ENCODE measurements around the gene CCT4.
A peak's percentile ranks its signal among the peaks of the same experiment; 100 is the strongest.

The CCT4 gene

DNA sequence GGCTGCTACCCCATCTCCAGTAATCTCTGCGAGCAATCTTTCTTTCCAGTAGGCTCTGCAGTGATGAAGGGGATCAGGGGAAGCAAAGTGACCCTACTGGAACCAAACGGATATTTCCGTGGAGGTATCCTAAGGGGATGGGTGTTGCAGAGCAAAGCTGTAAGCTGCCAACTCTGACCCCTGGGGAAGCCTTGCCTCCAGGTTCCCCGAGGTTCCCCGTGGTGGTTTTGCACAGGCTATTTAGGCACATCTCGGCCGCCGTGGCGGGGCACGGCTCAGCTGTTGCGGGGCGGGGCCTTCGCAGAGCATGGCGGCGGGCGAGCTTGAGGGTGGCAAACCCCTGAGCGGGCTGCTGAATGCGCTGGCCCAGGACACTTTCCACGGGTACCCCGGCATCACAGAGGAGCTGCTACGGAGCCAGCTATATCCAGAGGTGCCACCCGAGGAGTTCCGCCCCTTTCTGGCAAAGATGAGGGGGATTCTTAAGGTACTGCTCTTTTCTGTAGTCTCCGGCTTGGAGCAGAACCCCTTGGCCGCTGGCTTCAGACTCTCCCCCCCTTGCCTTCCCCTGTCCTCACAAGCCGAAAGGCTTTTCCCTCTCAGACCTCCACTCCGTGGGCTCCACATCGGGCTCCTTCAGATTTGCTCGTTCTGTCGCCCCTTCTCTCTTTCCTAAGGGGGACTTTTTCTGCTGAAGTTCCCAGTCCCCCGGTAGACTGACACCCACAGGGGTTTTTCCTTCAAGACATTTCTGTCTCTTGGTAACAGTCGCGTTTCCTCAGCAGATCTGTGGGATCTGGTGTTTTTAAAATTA lies 17.1 kb upstream of the CCT4 start, which contains the start of gene COMMD1:
COMMD1 (plus strand) TSS at position 303 of the 814 bp plus-strand sequence; CDS start at position 308, 5 bp downstream.
- no peak for TF ChIP-seq EZH2phosphoT487 (IDR thresholded peaks at IDR 0.05; ENCODE audit: borderline replicate concordance, low read length)
- TF ChIP-seq, protein P1, sequence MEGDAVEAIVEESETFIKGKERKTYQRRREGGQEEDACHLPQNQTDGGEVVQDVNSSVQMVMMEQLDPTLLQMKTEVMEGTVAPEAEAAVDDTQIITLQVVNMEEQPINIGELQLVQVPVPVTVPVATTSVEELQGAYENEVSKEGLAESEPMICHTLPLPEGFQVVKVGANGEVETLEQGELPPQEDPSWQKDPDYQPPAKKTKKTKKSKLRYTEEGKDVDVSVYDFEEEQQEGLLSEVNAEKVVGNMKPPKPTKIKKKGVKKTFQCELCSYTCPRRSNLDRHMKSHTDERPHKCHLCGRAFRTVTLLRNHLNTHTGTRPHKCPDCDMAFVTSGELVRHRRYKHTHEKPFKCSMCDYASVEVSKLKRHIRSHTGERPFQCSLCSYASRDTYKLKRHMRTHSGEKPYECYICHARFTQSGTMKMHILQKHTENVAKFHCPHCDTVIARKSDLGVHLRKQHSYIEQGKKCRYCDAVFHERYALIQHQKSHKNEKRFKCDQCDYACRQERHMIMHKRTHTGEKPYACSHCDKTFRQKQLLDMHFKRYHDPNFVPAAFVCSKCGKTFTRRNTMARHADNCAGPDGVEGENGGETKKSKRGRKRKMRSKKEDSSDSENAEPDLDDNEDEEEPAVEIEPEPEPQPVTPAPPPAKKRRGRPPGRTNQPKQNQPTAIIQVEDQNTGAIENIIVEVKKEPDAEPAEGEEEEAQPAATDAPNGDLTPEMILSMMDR (IDR thresholded peaks at IDR 0.05; ENCODE audit: low read depth, low read length, poor library complexity, severe bottlenecking), result no peak
- Histone ChIP-seq H3K27me3 (ENCODE audit: control insufficient read depth, low read length) (no peaks in the 10 kb centered on the region), H3K9me3 (ENCODE audit: control insufficient read depth, insufficient read depth, low read length) (no peaks in the 10 kb centered on the region), H3K4me2 (ENCODE audit: low read length) (peak within 1 kb of the TSS; percentile 93), H3K79me2 (ENCODE audit: control insufficient read depth, low read length) (peaks cover 21% of the 10 kb centered on the region), H3K36me3 (ENCODE audit: control insufficient read depth, low read length) (no peaks in the 10 kb centered on the region), H3K4me1 (ENCODE audit: control insufficient read depth, low read length) (peaks cover 18% of the 10 kb centered on the region), H3F3A (ENCODE audit: control insufficient read depth, insufficient read depth) (0 out of 2 replicates have a peak, but pooled peaks cover 2% of the 10 kb centered on the region), H4K20me1 (ENCODE audit: control insufficient read depth, insufficient read depth, low read depth, low read length) (no peaks in the 10 kb centered on the region), H3K9me2 (replicated peaks; ENCODE audit: control insufficient read depth, low read length) (no peaks in the 10 kb centered on the region), H3K27ac (ENCODE audit: low read depth, low read length) (no peak within 1 kb of the TSS), H3K4me3 (ENCODE audit: low read length) (peak within 1 kb of the TSS; percentile 82)

DNA sequence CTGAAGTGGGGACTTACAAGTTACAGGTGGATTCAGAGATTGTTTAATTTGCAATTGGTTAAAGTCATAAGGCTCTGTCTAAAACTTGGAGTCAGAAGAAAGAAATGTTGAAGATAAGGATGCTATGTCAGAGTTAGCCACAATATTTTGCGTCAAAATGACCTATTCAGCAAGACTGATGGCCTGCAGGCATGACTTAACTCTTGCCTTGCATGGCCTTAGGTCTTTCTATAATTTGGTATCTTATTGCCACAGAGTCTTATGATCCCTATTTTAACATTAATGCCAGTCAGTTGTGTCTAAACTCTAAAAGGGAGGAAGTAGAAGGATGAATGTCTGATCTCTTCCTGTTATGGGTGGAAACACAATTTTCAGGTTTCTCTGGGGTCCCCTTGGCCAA lies 11.8 kb upstream of the CCT4 start:
- no peaks in the 10 kb centered on the region for H3K36me3 ChIP-seq (ENCODE audit: control insufficient read depth, low read length)
- H3F3A ChIP-seq (ENCODE audit: control insufficient read depth, insufficient read depth), result no peaks in the 10 kb centered on the region
- H3K4me1 ChIP-seq (ENCODE audit: control insufficient read depth, low read length), result peaks cover 7% of the 10 kb centered on the region
- H3K79me2 ChIP-seq (ENCODE audit: control insufficient read depth, low read length), result no peaks in the 10 kb centered on the region
- no peaks in the 10 kb centered on the region for H3K9me2 ChIP-seq (replicated peaks; ENCODE audit: control insufficient read depth, low read length)
- no peak overlapping the region for H3K27ac ChIP-seq (ENCODE audit: low read depth, low read length)
- H3K9me3 ChIP-seq (ENCODE audit: control insufficient read depth, insufficient read depth, low read length), result no peaks in the 10 kb centered on the region
- no peak overlapping the region for H3K4me2 ChIP-seq (ENCODE audit: low read length)
- H4K20me1 ChIP-seq (ENCODE audit: control insufficient read depth, insufficient read depth, low read depth, low read length), result no peaks in the 10 kb centered on the region
- no peak overlapping the region for H3K4me3 ChIP-seq (ENCODE audit: low read length)
- TF ChIP-seq, protein P1 (IDR thresholded peaks at IDR 0.05; ENCODE audit: low read depth, low read length, poor library complexity, severe bottlenecking), result no peak
- no peak for TF ChIP-seq EZH2phosphoT487 (IDR thresholded peaks at IDR 0.05; ENCODE audit: borderline replicate concordance, low read length)
- H3K27me3 ChIP-seq (ENCODE audit: control insufficient read depth, low read length), result no peaks in the 10 kb centered on the region

DNA sequence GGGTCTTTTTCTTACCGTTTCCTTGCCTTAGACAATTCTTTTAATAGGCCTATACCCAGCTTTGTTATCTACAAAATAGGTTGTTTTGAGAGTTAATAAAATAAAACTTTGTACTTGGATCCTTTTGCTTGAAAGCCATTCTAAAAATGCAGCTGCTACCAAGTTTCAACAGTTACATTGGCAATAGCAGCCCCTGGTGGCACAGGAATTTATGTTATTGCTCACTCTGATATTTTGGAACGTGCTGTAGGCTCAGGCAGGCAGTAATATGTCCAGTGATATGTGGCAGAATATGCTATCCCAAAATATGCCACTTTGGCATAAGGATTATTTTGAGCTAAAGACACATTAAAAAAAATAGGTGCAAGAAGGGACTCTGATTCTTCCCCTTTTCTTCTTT lies 10.4 kb upstream of the CCT4 start:
- H3K79me2 ChIP-seq (ENCODE audit: control insufficient read depth, low read length), result no peaks in the 10 kb centered on the region
- TF ChIP-seq, protein P1 (IDR thresholded peaks at IDR 0.05; ENCODE audit: low read depth, low read length, poor library complexity, severe bottlenecking), result peak; percentile 49
- TF ChIP-seq EZH2phosphoT487 (IDR thresholded peaks at IDR 0.05; ENCODE audit: borderline replicate concordance, low read length), result no peak

More for the DNA sequence above, 10.4 kb upstream of the CCT4 start:
- Histone ChIP-seq H3K4me3 (ENCODE audit: low read length) (no peak overlapping the region), H3K4me2 (ENCODE audit: low read length) (no peak overlapping the region), H3K4me1 (ENCODE audit: control insufficient read depth, low read length) (no peaks in the 10 kb centered on the region), H3K9me2 (replicated peaks; ENCODE audit: control insufficient read depth, low read length) (no peaks in the 10 kb centered on the region), H3K27me3 (ENCODE audit: control insufficient read depth, low read length) (no peaks in the 10 kb centered on the region), H4K20me1 (ENCODE audit: control insufficient read depth, insufficient read depth, low read depth, low read length) (no peaks in the 10 kb centered on the region), H3K36me3 (ENCODE audit: control insufficient read depth, low read length) (no peaks in the 10 kb centered on the region), H3F3A (ENCODE audit: control insufficient read depth, insufficient read depth) (no peaks in the 10 kb centered on the region), H3K9me3 (ENCODE audit: control insufficient read depth, insufficient read depth, low read length) (no peaks in the 10 kb centered on the region), H3K27ac (ENCODE audit: low read depth, low read length) (no peak overlapping the region)

Measured in DOHH2 (cell line).